H1 (cell line): ENCODE measurements around the gene CUX1. TPM values are rescaled to one million over a fixed set of nuclear protein-coding genes. Genes with fewer than 3 reads are reported as not detected.

ENCODE experiments used
- CTCF ChIA-PET: fragments of 300-600 bp; sonication (Branson Sonifier 250); formaldehyde crosslinking; loops from one replicate; lab custom pipeline; 2021; ENCODE audit not compliant: partially characterized antibody; lab: Charles Lee
- POLR2A ChIA-PET: fragments of 300-600 bp; sonication (Branson Sonifier 250); formaldehyde crosslinking; loops from one replicate; lab custom pipeline; 2021; ENCODE audit warnings: inconsistent platforms; ENCODE audit not compliant: partially characterized antibody; lab: Charles Lee
- DNase-seq, 2 experiments: peaks; one replicate each; pipeline versions ENCODE4 v3.0.0 to v3.0.0-alpha.2; 2010 to 2022; ENCODE audit warnings: low spot score in 2 of 2, low read depth in 1 of 2, mixed read lengths in 1 of 2
- FAIRE-seq: peaks from 2 replicates; lab custom pipeline; 2011; peaks lifted over from hg19 to GRCh38; lab: Jason Lieb, UNC
- H2AFZ ChIP-seq: 2 replicates; pipeline ENCODE4 v1.8.1; 2012; ENCODE audit warnings: low read length, inconsistent platforms
- H2AK5ac ChIP-seq: 2 replicates; pipeline ENCODE4 v1.6.1; 2013; ENCODE audit warnings: low read depth, low read length
- H2BK120ac ChIP-seq: replicated peaks from 2 replicates; pipeline ENCODE3; 2013; ENCODE audit warnings: low read depth, low read length, inconsistent platforms
- H2BK12ac ChIP-seq: 2 replicates; pipeline ENCODE4 v1.6.1; 2013; ENCODE audit warnings: low read depth, low read length
- H2BK15ac ChIP-seq: 2 replicates; pipeline ENCODE4 v1.6.1; 2013; ENCODE audit warnings: low read length
- H2BK20ac ChIP-seq: 2 replicates; pipeline ENCODE4 v1.6.1; 2013; ENCODE audit warnings: low read length
- H2BK5ac ChIP-seq: 2 replicates; pipeline ENCODE4 v1.6.1; 2013; ENCODE audit warnings: low read depth, low read length
- H3K14ac ChIP-seq: 2 replicates; pipeline ENCODE4 v1.6.1; 2013; ENCODE audit warnings: inconsistent platforms; ENCODE audit not compliant: insufficient read length
- H3K18ac ChIP-seq: 2 replicates; pipeline ENCODE4 v1.6.1; 2013; ENCODE audit warnings: low read length; ENCODE audit errors: extremely low read depth
- H3K23ac ChIP-seq: 2 replicates; pipeline ENCODE4 v1.6.1; 2013; ENCODE audit warnings: inconsistent platforms; ENCODE audit not compliant: insufficient read length
- H3K23me2 ChIP-seq: 2 replicates; pipeline ENCODE4 v1.6.1; 2013; ENCODE audit warnings: low read depth, low read length
- H3K27ac ChIP-seq: 2 replicates; pipeline ENCODE4 v1.6.1; 2011; ENCODE audit warnings: low read depth, low read length, inconsistent platforms
- H3K27me3 ChIP-seq, 4 experiments: replicated peaks in 1 of 4; 1 replicate in 1 of 4; 2 replicates in 3 of 4; pipeline versions ENCODE4 v1.6.1 to v1.8.1; 2011 to 2013; ENCODE audit warnings: low read length in 3 of 4, mild to moderate bottlenecking in 3 of 4, inconsistent platforms in 2 of 4, mixed read lengths in 2 of 4, moderate library complexity in 1 of 4; ENCODE audit not compliant: control insufficient read depth in 3 of 4, insufficient read depth in 3 of 4; ENCODE audit errors: extremely low read depth in 1 of 4
- H3K36me3 ChIP-seq, 4 experiments: 2 replicates each; pipeline versions ENCODE4 v1.6.1 to v1.8.1; 2011 to 2013; ENCODE audit warnings: mild to moderate bottlenecking in 4 of 4, low read length in 3 of 4, moderate library complexity in 2 of 4, control low read depth in 1 of 4, inconsistent platforms in 1 of 4; ENCODE audit not compliant: insufficient read depth in 4 of 4, control insufficient read depth in 2 of 4
- H3K4ac ChIP-seq: replicated peaks from 2 replicates; pipeline ENCODE3; 2013; ENCODE audit warnings: low read length, low read depth, mixed read lengths, inconsistent platforms; ENCODE audit not compliant: insufficient read length
- H3K4me1 ChIP-seq, 4 experiments: replicated peaks in 1 of 4; 1 replicate in 1 of 4; 2 replicates in 3 of 4; pipeline versions ENCODE4 v1.6.1 to v1.8.1; 2011 to 2013; ENCODE audit warnings: low read length in 3 of 4, inconsistent platforms in 2 of 4, mixed read lengths in 1 of 4; ENCODE audit not compliant: insufficient read depth in 4 of 4, control insufficient read depth in 3 of 4
- H3K4me2 ChIP-seq, 2 experiments: 2 replicates each; pipeline versions ENCODE4 v1.6.1 to v1.8.1; 2011 to 2013; ENCODE audit warnings: low read depth in 2 of 2, low read length in 2 of 2, control low read depth in 1 of 2, inconsistent platforms in 1 of 2, mild to moderate bottlenecking in 1 of 2; ENCODE audit not compliant: insufficient read depth in 1 of 2
- H3K4me3 ChIP-seq, 4 experiments: fragments of 200-600, 300-600 bp in 1 of 4; sonication (generic), shearing (Covaris generic), sonication (Bioruptor Twin) in 1 of 4; 2 replicates each; pipeline versions ENCODE4 v1.5.1 to v1.8.1; 2011 to 2016; ENCODE audit warnings: low read length in 4 of 4, low read depth in 3 of 4, control low read depth in 2 of 4, inconsistent platforms in 2 of 4, mild to moderate bottlenecking in 2 of 4, mixed read lengths in 1 of 4, moderate library complexity in 1 of 4; ENCODE audit not compliant: insufficient read depth in 2 of 4; ENCODE audit errors: extremely low read depth in 1 of 4
- H3K56ac ChIP-seq: replicated peaks from 2 replicates; pipeline ENCODE3; 2013; ENCODE audit warnings: low read depth, mild to moderate bottlenecking, mixed read lengths, low read length, inconsistent platforms; ENCODE audit not compliant: insufficient read length
- H3K79me1 ChIP-seq: 2 replicates; pipeline ENCODE4 v1.6.1; 2013; ENCODE audit warnings: low read depth, low read length, control low read depth
- H3K79me2 ChIP-seq, 2 experiments: 2 replicates each; pipeline versions ENCODE4 v1.6.1 to v1.8.1; 2012 to 2013; ENCODE audit warnings: low read length in 2 of 2, mild to moderate bottlenecking in 2 of 2, inconsistent platforms in 1 of 2; ENCODE audit not compliant: insufficient read depth in 2 of 2, control insufficient read depth in 1 of 2
- H3K9ac ChIP-seq, 4 experiments: replicated peaks in 1 of 4; 1 replicate in 1 of 4; 2 replicates in 3 of 4; pipeline versions ENCODE4 v1.6.1 to v1.8.1; 2011 to 2013; ENCODE audit warnings: low read depth in 3 of 4, low read length in 3 of 4, control low read depth in 2 of 4, mild to moderate bottlenecking in 2 of 4, moderate library complexity in 2 of 4, inconsistent platforms in 1 of 4; ENCODE audit errors: extremely low read depth in 1 of 4
- H3K9me3 ChIP-seq, 2 experiments: 2 replicates each; pipeline versions ENCODE4 v1.6.1 to v1.8.1; 2012 to 2013; ENCODE audit warnings: mild to moderate bottlenecking in 2 of 2, moderate library complexity in 2 of 2, control low read depth in 1 of 2, inconsistent platforms in 1 of 2, low read depth in 1 of 2, low read length in 1 of 2, mixed read lengths in 1 of 2; ENCODE audit not compliant: insufficient read depth in 2 of 2
- H4K20me1 ChIP-seq, 2 experiments: replicated peaks in 1 of 2; 2 replicates each; pipeline versions ENCODE3 to v1.8.1; 2011 to 2013; ENCODE audit warnings: inconsistent platforms in 2 of 2, low read length in 2 of 2, mild to moderate bottlenecking in 1 of 2; ENCODE audit not compliant: insufficient read depth in 2 of 2, control insufficient read depth in 1 of 2
- H4K5ac ChIP-seq: 2 replicates; pipeline ENCODE4 v1.6.1; 2013; ENCODE audit warnings: low read length, low read depth, mixed read lengths, inconsistent platforms; ENCODE audit not compliant: insufficient read length
- H4K8ac ChIP-seq: 2 replicates; pipeline ENCODE4 v1.8.0; 2013; ENCODE audit warnings: mild to moderate bottlenecking, moderate library complexity, low read length, inconsistent platforms; ENCODE audit not compliant: insufficient read depth; ENCODE audit errors: extremely low read depth
- H4K91ac ChIP-seq: replicated peaks from 2 replicates; pipeline ENCODE3; 2013; ENCODE audit warnings: low read length, mixed read lengths, inconsistent platforms; ENCODE audit not compliant: insufficient read length
- EP300 ChIP-seq, 2 experiments: IDR thresholded peaks; 1 replicate in 1 of 2; 2 replicates in 1 of 2; pipeline ENCODE4 v1.6.1; 2011 to 2012; ENCODE audit warnings: low read depth in 2 of 2, low read length in 2 of 2, mild to moderate bottlenecking in 2 of 2, borderline replicate concordance in 1 of 2, inconsistent platforms in 1 of 2, moderate library complexity in 1 of 2
- HDAC2 ChIP-seq, 2 experiments: fragments of 300-600 bp in 1 of 2; sonication (generic) in 1 of 2; IDR thresholded peaks; 2 replicates each; pipeline ENCODE4 v1.6.1; 2011 to 2012; ENCODE audit warnings: low read depth in 2 of 2, low read length in 2 of 2, mild to moderate bottlenecking in 2 of 2, moderate library complexity in 2 of 2, borderline replicate concordance in 1 of 2, inconsistent platforms in 1 of 2
- RAD21 ChIP-seq, 2 experiments: IDR thresholded peaks in 1 of 2; conservative IDR thresholded peaks in 1 of 2; 2 replicates each; pipeline ENCODE4 v1.6.1; 2011; ENCODE audit warnings: low read depth in 2 of 2, low read length in 2 of 2, improper control_type of control experiment in 1 of 2, inconsistent platforms in 1 of 2, mild to moderate bottlenecking in 1 of 2, moderate library complexity in 1 of 2
- TCF12 ChIP-seq: IDR thresholded peaks from 2 replicates; pipeline ENCODE4 v1.6.1; 2011; ENCODE audit warnings: low read depth, mild to moderate bottlenecking, low read length
- WGBS, 2 experiments: shearing (Covaris generic) in 1 of 2; methylation state at CpG; one replicate each; pipeline versions ENCODE4 v1.1.6 to v1.1.7; 2013 to 2015; ENCODE audit warnings: low lambda C conversion rate in 2 of 2, mixed read lengths in 2 of 2, inconsistent platforms in 1 of 2, low coverage in 1 of 2, missing lambda C conversion rate in 1 of 2; ENCODE audit not compliant: insufficient replicate concordance in 2 of 2, insufficient coverage in 1 of 2, insufficient read length in 1 of 2; ENCODE audit errors: extremely low coverage in 1 of 2, missing lambda C conversion rate in 1 of 2; 5-methylcytosine and 5-hydroxymethylcytosine counted together
- polyA plus RNA-seq, 7 experiments: library from polyadenylated mRNA; depleted of rRNA in 3 of 7; stranded (reverse) in 5 of 7; unstranded in 2 of 7; fragments of >200 nt in 5 of 7; fragments of 200-250 nt in 2 of 7; gene quantifications; 1 replicate in 5 of 7; 2 replicates in 1 of 7; 4 replicates in 1 of 7; pipeline versions ENCODE4 v1.2.1 to v1.2.3, GENCODE V29; 2011 to 2013; ENCODE audit warnings: missing spikeins in 2 of 7, mixed read lengths in 2 of 7
- total RNA-seq: library from RNA; stranded (reverse); fragmentation: NEBNext Ultra II Directional; extraction: Animal tissue kit (Norgen Biotek cat#: 25700); gene quantifications from 2 replicates; pipeline ENCODE4 v1.2.1, GENCODE V29; 2021
- TF ChIP-seq, protein P1 (sequence below), 3 experiments: IDR thresholded peaks; 1 replicate in 2 of 3; 2 replicates in 1 of 3; pipeline versions ENCODE4 v1.5.1 to v1.6.1; 2011; ENCODE audit warnings: low read length in 3 of 3, mild to moderate bottlenecking in 3 of 3, inconsistent platforms in 2 of 3, low read depth in 1 of 3, moderate library complexity in 1 of 3; ENCODE audit not compliant: insufficient read depth in 1 of 3; ENCODE audit errors: control extremely low read depth in 1 of 3

The CUX1 gene
- total and polyA plus RNA-seq, 2 of the 8 experiments (the other 6 are each of a cell fraction or from before 2014, with no cell fraction given) = 21.6 to 65.9 TPM

DNA sequence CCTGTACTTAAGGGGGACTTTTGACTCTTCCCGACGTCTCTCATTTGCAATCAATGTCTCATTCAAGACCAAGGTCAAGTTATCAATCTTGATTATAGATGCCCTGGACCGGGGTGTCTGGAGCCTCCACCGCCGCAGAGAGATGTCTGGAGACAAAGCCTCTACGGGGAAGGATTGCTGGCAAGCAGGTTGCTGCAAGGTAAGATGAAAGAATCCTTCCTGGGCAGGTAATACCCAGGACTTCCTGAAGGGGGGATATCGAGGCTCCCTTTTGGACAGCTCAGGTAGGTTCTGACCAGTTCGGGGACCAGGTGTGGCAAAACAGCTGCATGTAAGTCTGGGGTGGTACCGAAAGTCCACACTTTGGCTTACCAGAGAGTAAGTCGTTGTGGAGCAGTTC is 12.5 kb upstream of the CUX1 start:
- Histone ChIP-seq H3K56ac (no peak overlapping the region), H3K23ac (no peak overlapping the region), H3K18ac (no peak overlapping the region), H4K8ac (no peak overlapping the region), H3K79me1 (no peaks in the 10 kb centered on the region), H3K4me1 (peaks cover 4 to 15% (median 8%) of the 10 kb centered on the region in 4 experiments; a peak in 5 of 7 replicates), H2BK120ac (no peak overlapping the region), H3K23me2 (peaks cover 5% of the 10 kb centered on the region; the same call in 1 of the 2 replicates), H3K4me2 (peak overlapping the region; percentile 65 to 66), H2BK12ac (peak overlapping the region; percentile 91; the same call in 1 of the 2 replicates)
- WGBS, 2 experiments = 30% methylated on average over 10 of the region's 10 CpGs; no CpG with 5 or more reads in 1 of the 2 experiments
- TF ChIP-seq HDAC2 (IDR thresholded peaks at IDR 0.05; ENCODE audit: borderline replicate concordance in 1 of 2, low read depth in 2 of 2, low read length in 2 of 2) (no peak), TCF12 (0 out of 2 replicates have a peak, but pooled peaks have one; percentile 45), RAD21 (IDR thresholded peaks at IDR 0.05 in 1 of 2, conservative IDR thresholded peaks at IDR 0.05 in 1 of 2; ENCODE audit: low read depth in 2 of 2, low read length in 2 of 2) (peak; percentile 46 to 67), EP300 (IDR thresholded peaks at IDR 0.05; ENCODE audit: borderline replicate concordance in 1 of 2, low read depth in 2 of 2, low read length in 2 of 2) (no peak)
- TF ChIP-seq, protein P1, sequence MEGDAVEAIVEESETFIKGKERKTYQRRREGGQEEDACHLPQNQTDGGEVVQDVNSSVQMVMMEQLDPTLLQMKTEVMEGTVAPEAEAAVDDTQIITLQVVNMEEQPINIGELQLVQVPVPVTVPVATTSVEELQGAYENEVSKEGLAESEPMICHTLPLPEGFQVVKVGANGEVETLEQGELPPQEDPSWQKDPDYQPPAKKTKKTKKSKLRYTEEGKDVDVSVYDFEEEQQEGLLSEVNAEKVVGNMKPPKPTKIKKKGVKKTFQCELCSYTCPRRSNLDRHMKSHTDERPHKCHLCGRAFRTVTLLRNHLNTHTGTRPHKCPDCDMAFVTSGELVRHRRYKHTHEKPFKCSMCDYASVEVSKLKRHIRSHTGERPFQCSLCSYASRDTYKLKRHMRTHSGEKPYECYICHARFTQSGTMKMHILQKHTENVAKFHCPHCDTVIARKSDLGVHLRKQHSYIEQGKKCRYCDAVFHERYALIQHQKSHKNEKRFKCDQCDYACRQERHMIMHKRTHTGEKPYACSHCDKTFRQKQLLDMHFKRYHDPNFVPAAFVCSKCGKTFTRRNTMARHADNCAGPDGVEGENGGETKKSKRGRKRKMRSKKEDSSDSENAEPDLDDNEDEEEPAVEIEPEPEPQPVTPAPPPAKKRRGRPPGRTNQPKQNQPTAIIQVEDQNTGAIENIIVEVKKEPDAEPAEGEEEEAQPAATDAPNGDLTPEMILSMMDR (IDR thresholded peaks at IDR 0.05; ENCODE audit: control extremely low read depth in 1 of 3, insufficient read depth in 1 of 3, low read depth in 1 of 3, low read length in 3 of 3) = peak; percentile 34 to 71 (median 51)
- TF ChIP-seq, all 59 proteins: peak for 3
- Histone ChIP-seq H2BK20ac (0 out of 2 replicates have a peak overlapping the region, but pooled peaks have one; percentile 40), H2BK15ac (peak overlapping the region; percentile 95; the same call in 1 of the 2 replicates), H2AK5ac (no peak overlapping the region), H3K4ac (no peak overlapping the region), H3K14ac (no peak overlapping the region), H2AFZ (peak overlapping the region; percentile 37; the same call in 1 of the 2 replicates), H4K91ac (no peak overlapping the region), H3K27ac (no peak overlapping the region), H3K9ac (no peak overlapping the region; a peak in 1 of 7 replicates), H4K5ac (no peak overlapping the region), H4K20me1 (no peaks in the 10 kb centered on the region), H2BK5ac (no peak overlapping the region; the same call in 1 of the 2 replicates), H3K36me3 (no peaks in the 10 kb centered on the region), H3K4me3 (peak overlapping the region; percentile 20 to 44 (median 21); a peak in 5 of 8 replicates), H3K27me3 (peaks cover 0 to 7% (median 2%) of the 10 kb centered on the region in 4 experiments; a peak in 4 of 7 replicates), H3K79me2 (no peaks in the 10 kb centered on the region), H3K9me3 (no peaks in the 10 kb centered on the region)
- ChIA-PET POLR2A (interaction anchor here (0.7 to 2.0 kb wide), 4 partner anchors 9 to 159 kb away, joined by 3 to 9 read pairs (median 4); no protein-coding TSS in a partner anchor), CTCF (interaction anchor here (0.6 to 4.1 kb wide), 46 partner anchors 9 to 614 kb away, joined by 3 to 24 read pairs (median 4); partner anchors contain the start of gene CUX1)
- DNase-seq = peak; percentile 27 to 84
- FAIRE-seq = peak; percentile 52
